Esophagus muscularis mucosa (tissue), 3 donors: Measurements from ENCODE around the gene CACNA1E.

ENCODE experiments used
- CTCF ChIP-seq, 3 experiments: fragments of 200-600 bp in 2 of 3; fragments of 450-650 bp in 1 of 3; sonication (generic) in 2 of 3; IDR thresholded peaks; one replicate each; pipeline ENCODE4 v1.5.1; 2017 to 2019; ENCODE audit warnings: antibody characterized with exemption in 3 of 3, mild to moderate bottlenecking in 2 of 3, moderate library complexity in 1 of 3
- POLR2A ChIP-seq: fragments of 450-650 bp; IDR thresholded peaks from one replicate; pipeline ENCODE4 v1.6.1; 2017; ENCODE audit warnings: antibody characterized with exemption, moderate library complexity, mild to moderate bottlenecking, low read depth
- POLR2AphosphoS5 ChIP-seq, 2 donors: sonication (generic); formaldehyde crosslinking; IDR thresholded peaks; one replicate each; pipeline ENCODE4 v1.6.1; 2017; ENCODE audit warnings: antibody characterized with exemption in 2 of 2

GRCh38 chr1:181458419-181458818 is 24.9 kb upstream of the CACNA1E start:
- no peak for TF ChIP-seq POLR2AphosphoS5 (IDR thresholded peaks at IDR 0.05)
- TF ChIP-seq POLR2A, result no peak
- no peak for TF ChIP-seq CTCF (IDR thresholded peaks at IDR 0.05)
